ENCODE results near the gene ROBO3. TPM values are rescaled to one million over a fixed set of nuclear protein-coding genes. Genes with fewer than 3 reads are reported as not detected.
A peak's percentile ranks its signal among the peaks of the same experiment; 100 is the strongest.

ROBO3 gene
- total and polyA plus RNA-seq, 3 experiments from 2014 or later: 2.2 to 9.4 (median 7.7) TPM

GRCh38 chr11:124896821-124897391 is 31.7 kb downstream of the ROBO3 start:
- Histone ChIP-seq H3K4me1 (ENCODE audit: insufficient read depth, low read length) (no peaks in the 10 kb centered on the region), H3K36me3 (ENCODE audit: insufficient read depth, low read length) (no peaks in the 10 kb centered on the region), H3K27me3 (ENCODE audit: insufficient read depth, low read length, poor library complexity, severe bottlenecking) (no peaks in the 10 kb centered on the region), H3K27ac (ENCODE audit: low read depth, low read length) (no peak overlapping the region), H3K4me3 (ENCODE audit: low read length) (no peak overlapping the region), H3K9me3 (ENCODE audit: low read length) (no peaks in the 10 kb centered on the region)
- ChIA-PET CTCF (interaction anchor here (0.8 kb wide), 1 partner anchor 20 kb away, joined by 3 read pairs; no protein-coding TSS in a partner anchor), POLR2A (no interaction called here)
- no peak for DNase-seq
- Mint-ChIP-seq H3K4me1 (peaks cover 0 to 4% (median 0%) of the 10 kb centered on the region in 3 donors), H3K27ac (peak overlapping the region in 1 of 8 donors; percentile 12), H3K9me3 (no peaks in the 10 kb centered on the region), H3K36me3 (no peaks in the 10 kb centered on the region), H3K4me3 (no peak overlapping the region), H3K27me3 (peaks cover 15 to 32% of the 10 kb centered on the region in 2 donors)

- Mint-ChIP-seq H3K9me3 (no peaks in the 10 kb centered on the region), H3K27me3 (peaks cover 15 to 32% of the 10 kb centered on the region in 2 donors), H3K36me3 (no peaks in the 10 kb centered on the region), H3K27ac (peak within 1 kb of the TSS in 2 of 8 donors; percentile 12 to 39), H3K4me1 (peaks cover 0 to 4% (median 0%) of the 10 kb centered on the region in 3 donors), H3K4me3 (no peak within 1 kb of the TSS)
- POLR2A ChIA-PET: interaction anchor here (0.5 kb wide), 1 partner anchor 125 kb away, joined by 5 read pairs; no protein-coding TSS in a partner anchor
- no peaks in the 10 kb centered on the region for H3K9me3 ChIP-seq (ENCODE audit: low read length)
- H3K4me1 ChIP-seq (ENCODE audit: insufficient read depth, low read length): no peaks in the 10 kb centered on the region
- H3K27me3 ChIP-seq (ENCODE audit: insufficient read depth, low read length, poor library complexity, severe bottlenecking): no peaks in the 10 kb centered on the region
- H3K36me3 ChIP-seq (ENCODE audit: insufficient read depth, low read length): no peaks in the 10 kb centered on the region
- CTCF ChIA-PET: interaction anchor here (0.8 to 1.2 kb wide), 2 partner anchors 10 to 21 kb away, joined by 3 read pairs; no protein-coding TSS in a partner anchor
- no peak within 1 kb of the TSS for H3K4me3 ChIP-seq (ENCODE audit: low read length)
- no peak within 1 kb of the TSS for H3K27ac ChIP-seq (ENCODE audit: low read depth, low read length)
- DNase-seq: no peak
Observed at GRCh38 chr11:124897674-124898262, 32.5 kb downstream of the ROBO3 start, which contains the start of gene ROBO4. TSS of gene ROBO4 (minus strand) at chr11:124897865. CDS start at chr11:124897795, 70 bp downstream.

- Histone ChIP-seq H3K36me3 (ENCODE audit: insufficient read depth, low read length) (no peaks in the 10 kb centered on the region), H3K27me3 (ENCODE audit: insufficient read depth, low read length, poor library complexity, severe bottlenecking) (no peaks in the 10 kb centered on the region), H3K4me1 (ENCODE audit: insufficient read depth, low read length) (no peaks in the 10 kb centered on the region), H3K27ac (ENCODE audit: low read depth, low read length) (no peak overlapping the region), H3K4me3 (ENCODE audit: low read length) (no peak overlapping the region), H3K9me3 (ENCODE audit: low read length) (no peaks in the 10 kb centered on the region)
- ChIA-PET CTCF (interaction anchor here (1.2 kb wide), 1 partner anchor 11 kb away, joined by 3 read pairs; no protein-coding TSS in a partner anchor), POLR2A (no interaction called here)
- Mint-ChIP-seq H3K27ac (peak overlapping the region in 1 of 8 donors; percentile 39), H3K4me1 (peaks cover 0 to 4% (median 0%) of the 10 kb centered on the region in 3 donors), H3K4me3 (no peak overlapping the region), H3K27me3 (peaks cover 15 to 37% of the 10 kb centered on the region in 2 donors), H3K36me3 (no peaks in the 10 kb centered on the region), H3K9me3 (no peaks in the 10 kb centered on the region)
- DNase-seq: no peak
Observed at GRCh38 chr11:124898263-124898680, 33.0 kb downstream of the ROBO3 start.

GRCh38 chr11:124898711-124899110 is 33.5 kb downstream of the ROBO3 start:
- no peaks in the 10 kb centered on the region for H3K9me3 Mint-ChIP-seq
- H3K27ac Mint-ChIP-seq: no peak overlapping the region
- H3K4me3 ChIP-seq (ENCODE audit: low read length): no peak overlapping the region
- DNase-seq: no peak
- no peak overlapping the region for H3K4me3 Mint-ChIP-seq
- no peak overlapping the region for H3K27ac ChIP-seq (ENCODE audit: low read depth, low read length)
- CTCF ChIA-PET: interaction anchor here (0.9 to 1.2 kb wide), 2 partner anchors 11 to 22 kb away, joined by 3 read pairs; no protein-coding TSS in a partner anchor
- H3K9me3 ChIP-seq (ENCODE audit: low read length): no peaks in the 10 kb centered on the region
- POLR2A ChIA-PET: no interaction called here
- H3K27me3 Mint-ChIP-seq: peaks cover 15 to 40% of the 10 kb centered on the region in 2 donors
- H3K27me3 ChIP-seq (ENCODE audit: insufficient read depth, low read length, poor library complexity, severe bottlenecking): no peaks in the 10 kb centered on the region
- H3K4me1 Mint-ChIP-seq: peaks cover 0 to 4% (median 0%) of the 10 kb centered on the region in 3 donors
- no peaks in the 10 kb centered on the region for H3K36me3 ChIP-seq (ENCODE audit: insufficient read depth, low read length)
- no peaks in the 10 kb centered on the region for H3K36me3 Mint-ChIP-seq
- no peaks in the 10 kb centered on the region for H3K4me1 ChIP-seq (ENCODE audit: insufficient read depth, low read length)

GRCh38 chr11:124899383-124900145 is 34.3 kb downstream of the ROBO3 start:
- H3K27me3 Mint-ChIP-seq: peaks cover 15 to 41% of the 10 kb centered on the region in 2 donors
- POLR2A ChIA-PET: no interaction called here

GRCh38 chr11:124900464-124900863 is 35.2 kb downstream of the ROBO3 start:
- H3K9me3 Mint-ChIP-seq: no peaks in the 10 kb centered on the region

More at GRCh38 chr11:124899383-124900145, 34.3 kb downstream of the ROBO3 start:
- Histone ChIP-seq H3K27ac (ENCODE audit: low read depth, low read length) (no peak overlapping the region), H3K4me1 (ENCODE audit: insufficient read depth, low read length) (no peaks in the 10 kb centered on the region), H3K27me3 (ENCODE audit: insufficient read depth, low read length, poor library complexity, severe bottlenecking) (no peaks in the 10 kb centered on the region), H3K36me3 (ENCODE audit: insufficient read depth, low read length) (no peaks in the 10 kb centered on the region), H3K4me3 (ENCODE audit: low read length) (no peak overlapping the region), H3K9me3 (ENCODE audit: low read length) (no peaks in the 10 kb centered on the region)
- CTCF ChIA-PET: interaction anchor here (0.9 kb wide), 1 partner anchor 23 kb away, joined by 3 read pairs; no protein-coding TSS in a partner anchor
- no peak overlapping the region for H3K4me3 Mint-ChIP-seq
- no peaks in the 10 kb centered on the region for H3K36me3 Mint-ChIP-seq
- H3K9me3 Mint-ChIP-seq: no peaks in the 10 kb centered on the region
- DNase-seq: no peak
- no peak overlapping the region for H3K27ac Mint-ChIP-seq
- peaks cover 0 to 4% (median 0%) of the 10 kb centered on the region in 3 donors for H3K4me1 Mint-ChIP-seq

GRCh38 chr11:124902616-124903015 is 37.4 kb downstream of the ROBO3 start:
- ChIA-PET POLR2A (no interaction called here), CTCF (no interaction called here)
- DNase-seq: no peak

More at GRCh38 chr11:124900464-124900863, 35.2 kb downstream of the ROBO3 start:
- peaks cover 0 to 4% (median 0%) of the 10 kb centered on the region in 3 donors for H3K4me1 Mint-ChIP-seq
- no peaks in the 10 kb centered on the region for H3K36me3 Mint-ChIP-seq
- Histone ChIP-seq H3K27me3 (ENCODE audit: insufficient read depth, low read length, poor library complexity, severe bottlenecking) (no peaks in the 10 kb centered on the region), H3K9me3 (ENCODE audit: low read length) (no peaks in the 10 kb centered on the region), H3K36me3 (ENCODE audit: insufficient read depth, low read length) (no peaks in the 10 kb centered on the region), H3K4me3 (ENCODE audit: low read length) (no peak overlapping the region), H3K4me1 (ENCODE audit: insufficient read depth, low read length) (no peaks in the 10 kb centered on the region), H3K27ac (ENCODE audit: low read depth, low read length) (no peak overlapping the region)
- ChIA-PET CTCF (no interaction called here), POLR2A (no interaction called here)
- DNase-seq: no peak
- H3K27ac Mint-ChIP-seq: no peak overlapping the region
- H3K27me3 Mint-ChIP-seq: peaks cover 16 to 43% of the 10 kb centered on the region in 2 donors
- H3K4me3 Mint-ChIP-seq: no peak overlapping the region

More at GRCh38 chr11:124902616-124903015, 37.4 kb downstream of the ROBO3 start:
- Mint-ChIP-seq H3K4me1 (no peaks in the 10 kb centered on the region), H3K9me3 (no peaks in the 10 kb centered on the region), H3K36me3 (no peaks in the 10 kb centered on the region), H3K27me3 (peaks cover 12 to 58% of the 10 kb centered on the region in 2 donors), H3K27ac (no peak overlapping the region), H3K4me3 (no peak overlapping the region)
- Histone ChIP-seq H3K27me3 (ENCODE audit: insufficient read depth, low read length, poor library complexity, severe bottlenecking) (no peaks in the 10 kb centered on the region), H3K27ac (ENCODE audit: low read depth, low read length) (no peak overlapping the region), H3K9me3 (ENCODE audit: low read length) (no peaks in the 10 kb centered on the region), H3K4me3 (ENCODE audit: low read length) (no peak overlapping the region), H3K4me1 (ENCODE audit: insufficient read depth, low read length) (no peaks in the 10 kb centered on the region), H3K36me3 (ENCODE audit: insufficient read depth, low read length) (no peaks in the 10 kb centered on the region)

All from CD8-positive, alpha-beta memory T cell (primary cell).